Measurements from ENCODE around the gene AMZ1.
"Not testable (repeated sequence)": the region's sequence is repeated elsewhere in the genome, so short reads cannot be mapped to it uniquely, and the experiment has no call there.

The AMZ1 gene

DNA sequence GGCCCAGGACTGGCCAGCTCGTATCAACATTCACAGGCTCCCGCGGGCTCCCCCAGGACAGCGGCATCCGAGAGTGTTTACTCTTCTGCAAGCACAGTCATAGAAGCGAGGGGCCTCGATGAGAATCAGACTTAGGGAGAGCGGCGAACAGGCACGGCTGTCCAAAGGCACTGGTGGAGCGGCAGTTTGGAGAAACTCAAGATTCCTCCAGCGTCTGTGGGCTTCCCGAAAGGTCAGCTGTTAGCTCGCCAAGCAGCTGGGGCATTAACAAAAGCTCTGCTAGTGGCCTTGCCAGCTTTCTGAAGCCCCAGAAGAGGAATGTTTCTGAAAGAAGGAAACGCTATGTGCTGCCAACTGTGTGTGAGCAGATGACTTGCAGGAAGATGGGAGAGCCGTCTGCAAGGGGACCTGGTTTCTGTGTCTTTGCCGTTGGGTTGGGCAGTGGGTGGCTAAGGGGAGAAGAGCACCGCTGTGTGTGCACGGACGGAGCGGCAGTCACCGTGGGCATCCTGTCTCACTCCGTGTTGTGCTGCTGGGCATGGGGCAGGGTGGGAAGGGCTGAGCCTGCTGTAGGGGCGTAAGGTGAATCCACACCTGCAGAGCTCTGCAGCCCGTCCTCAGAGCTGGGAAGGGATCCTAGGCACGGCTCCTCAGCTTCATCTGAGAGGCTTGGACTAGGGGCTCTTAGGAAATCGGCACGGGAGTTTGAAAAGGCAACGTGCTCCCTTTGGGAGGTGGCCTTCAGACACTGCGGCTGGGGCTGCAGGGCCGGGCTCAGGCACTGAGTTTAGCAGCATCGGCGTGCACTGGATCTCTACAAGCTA, 42.1 kb downstream of the AMZ1 start:
- DNase-seq = no peak

DNA sequence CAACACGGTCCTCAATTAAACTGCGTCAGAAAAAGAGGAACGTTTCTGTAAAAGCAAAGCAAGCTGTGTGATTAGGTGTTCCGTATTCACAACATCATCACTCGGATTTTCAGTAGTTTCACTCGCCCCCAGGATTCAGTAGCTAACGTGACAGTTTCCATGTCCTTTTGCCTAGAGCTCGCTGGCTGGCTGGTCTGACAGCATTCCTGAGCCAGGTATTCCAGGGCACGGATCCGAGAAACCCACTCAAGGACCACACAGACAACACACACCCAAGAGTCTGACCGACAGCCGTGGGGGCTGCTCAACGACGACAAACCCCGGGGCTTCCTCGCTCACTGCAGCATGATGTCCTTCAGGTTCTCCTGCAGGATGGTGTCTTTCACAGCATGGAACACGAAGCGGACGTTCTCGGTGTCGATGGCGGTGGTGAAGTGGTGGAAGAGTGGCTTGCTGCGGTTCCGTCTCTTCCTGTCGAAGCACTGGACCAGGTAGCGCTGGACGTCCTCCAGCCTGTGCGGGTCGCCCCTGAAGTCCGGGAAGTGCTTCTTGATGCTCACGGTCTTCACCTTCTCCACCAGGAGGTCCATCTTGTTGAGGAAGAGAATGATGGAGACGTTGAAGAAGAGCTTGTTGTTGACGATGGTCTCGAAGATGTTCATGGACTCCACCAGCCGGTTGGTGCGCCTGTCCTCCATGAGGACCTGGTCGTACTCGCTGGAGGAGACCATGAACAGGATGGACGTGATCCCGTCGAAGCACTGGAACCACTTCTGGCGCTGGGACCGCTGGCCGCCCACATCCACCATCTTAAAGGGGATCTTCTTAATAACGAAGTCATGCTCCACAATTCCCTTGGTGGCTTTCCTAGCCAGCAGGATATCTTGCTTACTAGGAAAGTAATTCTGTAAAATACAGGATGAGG, 43.1 kb downstream of the AMZ1 start:
- no peak for DNase-seq

DNA sequence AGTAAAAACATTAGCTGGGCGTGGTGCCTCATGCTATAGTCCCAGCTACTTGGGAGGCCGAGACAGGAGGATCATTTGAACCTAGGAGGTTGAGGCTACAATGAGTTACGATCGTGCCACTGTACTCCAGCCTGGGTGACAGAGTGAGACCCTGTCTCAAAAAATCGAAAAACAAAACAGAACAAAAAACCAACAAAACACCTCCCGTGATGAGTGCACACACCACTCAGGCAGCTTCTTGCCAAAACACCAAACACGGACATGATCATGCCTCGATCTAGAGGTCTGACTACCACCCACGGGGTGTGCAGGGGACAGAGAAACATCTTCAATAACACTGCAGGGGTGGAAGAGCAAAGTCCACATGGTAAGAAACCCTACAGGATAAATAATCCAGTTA, 44.4 kb downstream of the AMZ1 start:
- DNase-seq = no peak

DNA sequence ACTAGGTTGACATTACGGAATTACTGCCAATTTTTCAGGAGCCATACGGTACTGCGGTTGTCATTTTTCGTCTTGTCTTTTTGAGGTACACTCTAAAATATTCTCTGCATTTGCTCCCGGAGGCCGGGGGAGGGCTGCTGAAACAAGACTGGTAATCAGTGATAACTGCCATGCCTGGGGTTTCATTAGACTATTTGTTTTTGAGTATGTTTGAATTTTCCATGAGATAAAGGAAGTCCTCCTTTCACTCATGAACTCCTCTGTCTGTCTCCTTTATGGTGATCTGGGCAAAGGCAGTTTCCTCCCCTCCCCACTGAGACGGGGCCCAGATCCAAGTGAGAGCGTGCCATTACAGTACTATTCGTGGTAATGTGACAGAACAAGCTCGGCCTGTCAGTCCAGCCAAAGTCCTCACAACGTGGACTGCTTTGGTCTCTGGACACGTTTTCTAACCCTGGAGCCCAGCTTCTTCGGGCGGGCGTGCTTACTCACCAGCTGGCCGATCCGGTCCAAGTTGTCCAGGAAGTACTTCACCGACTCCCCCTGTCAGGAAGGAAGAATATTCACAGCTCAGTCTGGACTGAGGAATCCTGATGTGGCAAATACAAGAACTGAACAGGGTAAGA, 45.1 kb downstream of the AMZ1 start:
- no peak for DNase-seq

DNA sequence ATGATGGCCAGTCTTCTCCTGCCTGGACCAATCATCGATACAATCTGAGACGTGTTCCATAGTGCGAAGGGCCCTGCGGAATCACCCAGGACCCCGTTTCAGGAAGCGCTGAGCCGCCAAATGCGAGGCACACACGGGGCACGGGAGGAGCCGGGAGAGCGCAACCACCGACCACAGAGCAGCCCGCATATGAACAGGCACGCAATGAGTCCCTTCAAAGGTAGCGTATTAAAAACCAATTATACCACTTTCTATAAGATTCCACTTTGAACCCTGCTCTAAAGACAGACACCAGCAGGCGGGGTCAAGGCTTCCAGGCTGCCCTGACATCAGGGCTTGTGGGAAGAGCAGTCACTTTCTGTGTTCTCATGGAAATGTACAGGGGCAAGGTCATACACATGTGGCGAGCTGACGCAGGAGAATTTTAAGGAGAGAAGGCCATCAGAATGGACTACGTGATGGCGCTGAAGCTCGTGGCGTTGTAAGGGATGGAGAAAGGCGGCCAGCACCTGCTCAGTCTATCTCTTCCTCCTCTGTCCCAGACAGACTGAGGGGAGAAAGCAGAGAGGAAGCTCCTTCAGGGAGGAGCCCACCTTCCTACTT, 46.2 kb downstream of the AMZ1 start:
- DNase-seq = no peak

DNA sequence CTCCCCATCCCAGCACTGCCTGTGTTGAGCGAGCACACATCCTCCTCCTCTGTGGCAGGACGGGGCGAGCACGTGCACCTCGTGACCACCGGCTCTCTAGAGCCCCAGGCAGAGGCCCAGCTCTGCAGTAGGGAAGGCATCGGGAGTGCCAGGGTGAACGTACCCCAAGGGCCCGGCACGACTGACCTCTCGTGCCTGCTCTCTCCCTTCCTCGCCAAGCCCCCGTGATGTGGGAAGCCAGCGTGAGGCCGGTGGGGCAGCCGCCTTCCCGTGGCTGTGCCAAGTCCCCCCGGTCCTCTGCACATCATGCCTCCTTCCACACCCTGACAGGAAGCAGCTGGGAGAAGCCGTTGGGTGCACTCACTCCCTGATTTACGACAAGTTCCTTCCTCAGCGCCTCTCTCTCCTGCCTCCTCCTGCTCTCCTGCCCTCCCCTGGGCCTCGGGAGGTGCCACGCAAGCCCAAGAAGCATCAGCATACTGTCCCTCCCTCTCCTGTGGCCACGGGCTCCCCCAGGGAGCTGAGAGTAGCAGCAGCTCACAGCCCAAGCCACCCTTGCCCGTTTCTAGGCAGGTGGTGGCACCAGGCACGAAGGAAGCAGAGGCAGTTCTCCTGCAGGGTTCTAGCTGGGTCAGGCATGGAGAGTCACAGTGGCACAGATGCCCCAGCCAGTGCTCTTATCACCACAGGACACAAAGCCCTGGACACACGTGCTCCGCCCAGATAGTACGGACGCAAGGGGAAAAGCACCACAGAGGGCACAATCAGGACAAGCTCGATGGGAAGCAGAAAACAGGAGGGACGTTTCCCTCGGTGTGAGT, 47.0 kb downstream of the AMZ1 start:
- no peak for DNase-seq

DNA sequence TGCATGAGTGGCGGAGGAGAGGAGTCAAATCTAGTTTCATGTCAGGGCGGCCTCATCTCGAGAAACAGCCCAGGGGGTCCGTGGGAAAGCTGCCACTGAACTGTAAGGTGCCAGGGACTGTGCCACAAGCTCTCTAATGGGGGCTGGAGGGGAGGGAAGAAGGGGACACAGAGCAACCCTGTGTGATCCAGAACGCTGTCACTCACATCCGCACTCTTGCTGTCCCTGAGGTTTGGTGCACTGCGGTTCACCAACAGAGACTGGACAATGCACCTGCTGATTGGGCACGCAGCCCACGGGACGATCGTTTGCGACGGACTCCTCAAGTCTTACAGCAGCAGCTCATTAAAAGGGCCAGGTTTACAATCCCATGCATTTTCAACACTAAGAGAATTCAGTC, 47.7 kb downstream of the AMZ1 start:
- no peak for DNase-seq

DNA sequence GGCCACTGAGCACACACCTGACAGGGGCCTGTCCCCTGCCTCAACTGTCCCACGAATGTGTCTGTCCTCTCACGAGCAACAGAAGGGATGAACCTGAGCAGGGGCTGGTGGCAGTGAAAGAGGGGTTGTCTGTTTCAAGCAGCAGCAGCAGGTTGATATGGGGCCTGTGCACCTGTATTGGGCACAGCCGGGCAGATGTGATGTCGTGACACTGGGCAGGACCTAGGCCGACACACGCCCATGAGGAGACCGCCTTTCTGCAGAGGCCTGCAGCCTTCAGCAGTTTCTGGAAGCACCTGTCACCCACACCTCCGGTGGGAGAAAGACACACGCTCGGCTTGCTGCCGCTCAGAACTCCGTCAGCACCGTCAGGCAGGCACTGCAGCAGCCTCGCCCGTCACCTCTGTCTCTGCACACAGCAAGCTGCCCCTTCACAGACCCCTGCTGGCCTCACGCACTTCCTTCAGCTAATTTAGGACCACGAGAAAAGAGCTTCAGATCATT, 48.5 kb downstream of the AMZ1 start:
- DNase-seq = no peak

DNA sequence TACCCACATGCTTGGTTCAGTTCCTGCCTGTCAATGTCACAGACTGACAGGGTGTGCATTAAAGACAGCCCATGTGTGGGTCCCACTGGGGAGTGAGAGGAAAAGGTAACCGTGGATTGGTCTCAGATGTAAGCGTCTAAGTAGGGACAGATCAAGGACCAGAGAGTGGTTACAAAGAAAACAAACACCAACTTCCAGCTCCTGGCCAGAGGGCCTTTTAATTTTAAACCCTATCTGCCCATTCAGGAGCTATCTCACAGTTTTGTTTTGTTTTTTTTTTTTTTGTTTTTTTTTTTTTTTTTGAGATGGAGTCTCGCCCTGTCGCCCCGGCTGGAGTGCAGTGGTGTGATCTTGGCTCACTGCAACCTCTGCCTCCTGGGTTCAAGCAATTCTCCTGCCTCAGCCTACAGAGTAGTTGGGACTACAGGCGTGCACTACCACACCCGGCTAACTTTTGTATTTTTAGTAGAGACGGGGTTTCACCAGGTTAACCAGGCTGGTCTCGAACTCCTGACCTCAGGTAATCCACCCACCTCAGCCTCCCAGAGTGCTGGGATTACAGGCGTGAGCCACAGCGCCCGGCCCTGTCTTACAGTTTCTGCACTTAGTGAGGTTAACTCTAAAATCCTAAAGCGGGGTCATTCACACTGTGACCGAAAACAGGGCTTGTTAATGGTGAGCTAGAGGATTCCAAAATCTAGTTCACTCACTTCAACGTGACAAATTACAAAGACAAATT, 49.2 kb downstream of the AMZ1 start:
- not testable (repeated sequence) for DNase-seq

DNA sequence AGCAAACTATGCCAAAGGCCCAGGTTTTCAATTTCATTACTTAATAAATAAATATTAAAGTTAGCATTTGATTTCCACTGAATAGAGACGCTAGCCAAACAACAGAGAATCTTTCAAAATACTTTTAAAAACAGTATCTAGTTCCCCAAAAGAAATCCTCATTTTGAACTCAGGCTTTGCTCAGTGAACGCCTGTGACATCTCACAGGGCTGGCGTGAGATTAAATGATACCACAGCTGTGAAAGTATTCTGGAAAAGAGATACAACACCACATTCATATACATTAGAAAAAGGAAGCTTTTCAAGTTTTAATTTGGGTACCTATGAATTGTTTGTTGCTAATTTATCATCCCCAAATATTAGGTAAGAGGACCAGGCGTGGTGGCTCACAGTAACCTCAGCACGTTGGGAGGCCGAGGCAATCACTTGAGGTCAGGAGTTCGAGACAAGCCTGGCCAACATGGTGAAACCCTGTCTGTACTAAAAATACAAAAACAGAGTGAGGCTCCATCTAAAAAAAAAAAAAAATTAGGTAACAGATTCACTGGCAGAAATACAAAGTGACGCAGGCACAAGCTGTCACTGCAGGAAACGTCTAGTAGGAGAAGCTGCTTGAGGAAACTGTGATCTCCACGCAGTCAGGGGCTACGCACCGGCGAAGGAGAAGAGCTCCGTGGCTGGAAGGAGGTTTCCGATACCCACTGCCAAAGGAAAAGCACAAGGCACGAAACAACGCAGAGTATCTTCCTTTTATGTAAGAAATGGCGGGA, 50.0 kb downstream of the AMZ1 start:
- no peak for DNase-seq

DNA sequence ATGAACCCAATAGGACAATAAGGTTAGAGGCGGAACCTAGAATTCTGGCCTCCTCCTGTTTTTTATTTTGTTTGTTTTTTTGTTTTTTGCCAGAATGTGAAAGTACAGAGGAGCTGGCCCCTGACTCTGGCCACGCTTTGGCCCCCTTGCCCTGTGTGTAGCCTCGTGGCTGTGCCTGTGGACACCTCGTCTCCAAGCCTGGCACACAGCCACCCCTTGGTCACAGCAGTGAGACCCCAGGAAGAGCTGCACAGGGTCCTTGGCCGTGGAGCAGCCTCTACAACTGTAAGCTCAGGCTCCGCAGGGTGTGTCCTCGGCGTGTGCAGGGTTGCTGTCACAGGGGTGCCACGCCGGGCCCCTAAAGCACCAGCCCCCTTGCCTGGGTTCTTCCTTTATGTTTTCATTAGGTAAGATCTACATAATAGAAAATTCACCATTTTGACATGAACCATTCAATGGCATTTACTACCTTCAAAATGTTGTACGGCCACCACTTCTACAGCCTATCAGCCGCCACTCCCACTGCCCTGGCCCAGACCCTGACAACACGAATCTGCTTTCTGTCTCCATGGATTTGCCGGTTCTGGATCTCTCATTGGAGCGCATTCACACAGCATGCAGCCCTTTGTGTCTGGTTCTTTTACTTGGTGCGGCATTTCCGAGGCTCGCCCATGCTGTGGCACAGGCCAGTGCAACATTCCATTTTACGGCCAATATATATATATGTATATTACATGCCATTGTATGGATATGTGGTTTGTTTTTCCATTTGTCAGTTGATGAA, 51.0 kb downstream of the AMZ1 start:
- DNase-seq = no peak

DNA sequence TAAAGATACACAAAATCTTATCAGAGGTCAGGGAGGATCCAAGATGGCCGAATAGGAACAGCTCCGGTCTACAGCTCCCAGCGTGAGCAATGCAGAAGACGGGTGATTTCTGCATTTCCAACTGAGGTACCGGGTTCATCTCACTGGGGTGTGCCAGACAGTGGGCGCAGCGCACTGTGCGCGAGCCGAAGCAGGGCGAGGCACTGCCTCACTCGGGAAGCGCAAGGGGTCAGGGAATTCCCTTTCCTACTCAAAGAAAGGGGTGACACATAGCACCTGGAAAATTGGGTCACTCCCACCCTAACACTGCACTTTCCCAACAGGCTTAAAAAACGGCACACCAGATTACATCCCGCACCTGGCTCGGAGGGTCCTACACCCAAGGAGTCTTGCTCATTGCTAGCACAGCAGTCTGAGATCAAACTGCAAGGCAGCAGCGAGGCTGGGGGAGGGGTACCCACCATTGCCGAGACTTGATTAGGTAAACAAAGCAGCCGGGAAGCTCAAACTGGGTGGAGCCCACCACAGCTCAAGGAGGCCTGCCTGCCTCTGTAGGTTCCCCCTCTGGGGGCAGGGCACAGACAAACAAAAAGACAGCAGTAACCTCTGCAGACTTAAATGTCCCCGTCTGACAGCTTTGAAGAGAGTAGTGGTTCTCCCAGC, 55.7 kb downstream of the AMZ1 start:
- DNase-seq = not testable (repeated sequence)

DNA sequence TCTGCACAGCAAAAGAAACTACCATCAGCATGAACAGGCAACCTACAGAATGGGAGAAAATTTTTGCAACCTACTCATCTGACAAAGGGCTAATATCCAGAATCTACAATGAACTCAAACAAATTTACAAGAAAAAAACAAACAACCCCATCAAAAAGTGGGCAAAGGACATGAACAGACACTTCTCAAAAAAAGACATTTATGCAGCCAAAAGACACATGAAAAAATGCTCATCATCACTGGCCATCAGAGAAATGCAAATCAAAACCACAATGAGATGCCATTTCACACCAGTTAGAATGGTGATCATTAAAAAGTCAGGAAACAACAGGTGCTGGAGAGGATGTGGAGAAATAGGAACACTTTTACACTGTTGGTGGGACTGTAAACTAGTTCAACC, 60.7 kb downstream of the AMZ1 start:
- not testable (repeated sequence) for DNase-seq

DNA sequence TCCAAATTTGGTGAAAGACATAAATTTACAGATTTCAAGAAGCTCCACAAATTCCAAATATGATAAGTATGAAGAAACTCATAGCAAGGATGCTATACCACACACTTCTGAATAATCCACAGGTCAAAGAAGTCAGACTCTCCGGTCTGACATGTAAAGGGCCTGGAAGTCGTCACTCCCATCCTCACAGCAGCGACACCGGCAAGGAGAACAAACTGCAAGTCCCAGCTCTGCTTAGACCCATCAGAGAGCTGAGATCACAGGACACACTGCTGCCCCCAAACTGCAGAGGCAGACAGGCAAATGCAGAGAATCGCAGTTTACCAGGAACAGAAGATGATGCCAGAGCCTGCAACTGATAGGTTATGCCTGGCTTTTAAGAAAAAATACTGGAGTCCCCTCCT, 62.0 kb downstream of the AMZ1 start:
- DNase-seq = no peak

DNA sequence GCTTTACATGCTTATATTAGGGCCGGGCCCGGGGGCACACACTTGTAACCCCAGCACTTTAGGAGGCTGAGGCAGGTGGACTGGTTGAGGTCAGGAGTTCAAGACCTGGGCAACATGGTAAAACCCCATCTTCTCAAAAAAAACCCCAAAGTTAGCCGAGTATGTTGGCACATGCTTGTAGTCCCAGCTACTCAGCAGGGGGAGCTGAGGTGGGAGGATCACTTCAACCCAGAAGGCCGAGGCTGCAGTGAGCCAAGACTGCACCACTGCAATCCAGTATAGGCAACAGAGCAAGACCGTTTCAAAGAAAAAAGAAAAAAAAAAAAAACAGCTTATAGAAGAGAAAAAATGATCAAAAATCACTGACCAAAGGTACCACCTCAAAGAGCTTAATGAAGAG, 63.1 kb downstream of the AMZ1 start:
- DNase-seq = no peak

DNA sequence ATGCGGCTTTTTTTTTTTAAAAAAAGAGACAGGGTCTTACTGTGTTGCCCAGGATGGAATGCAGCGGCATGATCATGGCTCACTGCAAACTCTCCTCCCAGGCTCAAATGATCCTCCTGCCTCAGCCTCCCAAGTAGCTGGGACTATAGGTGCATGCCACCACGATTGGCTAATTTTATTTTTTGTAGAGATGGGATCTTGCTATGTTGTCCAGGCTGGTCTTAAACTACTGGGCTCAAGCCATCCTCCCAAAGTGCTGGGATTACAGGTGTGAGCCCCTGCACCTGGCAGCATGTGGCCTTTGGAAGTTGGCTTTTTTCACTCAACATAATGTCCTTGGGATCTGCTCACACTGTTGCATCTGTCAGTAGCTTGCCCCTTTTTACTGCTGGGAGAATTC, 65.1 kb downstream of the AMZ1 start:
- no peak for DNase-seq

DNA sequence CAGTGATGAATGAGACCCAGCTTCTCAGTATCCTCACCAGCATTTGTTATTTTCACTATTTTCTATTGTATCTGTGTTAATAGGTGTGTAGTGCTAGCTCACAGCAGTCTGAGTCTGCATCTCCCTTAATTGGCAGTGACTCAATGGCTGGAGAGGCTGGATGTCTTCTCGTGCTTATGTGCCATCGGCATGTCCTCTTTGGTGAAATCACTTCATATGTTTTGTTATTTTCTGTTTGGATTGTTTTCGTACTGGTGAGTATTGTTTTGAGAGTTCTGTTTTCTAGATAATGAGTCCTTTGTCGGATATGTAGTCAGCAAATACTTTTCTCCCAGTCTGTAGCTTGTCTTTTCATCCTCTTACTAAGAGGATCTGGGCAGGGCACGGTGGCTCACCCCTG, 66.1 kb downstream of the AMZ1 start:
- DNase-seq = no peak

DNA sequence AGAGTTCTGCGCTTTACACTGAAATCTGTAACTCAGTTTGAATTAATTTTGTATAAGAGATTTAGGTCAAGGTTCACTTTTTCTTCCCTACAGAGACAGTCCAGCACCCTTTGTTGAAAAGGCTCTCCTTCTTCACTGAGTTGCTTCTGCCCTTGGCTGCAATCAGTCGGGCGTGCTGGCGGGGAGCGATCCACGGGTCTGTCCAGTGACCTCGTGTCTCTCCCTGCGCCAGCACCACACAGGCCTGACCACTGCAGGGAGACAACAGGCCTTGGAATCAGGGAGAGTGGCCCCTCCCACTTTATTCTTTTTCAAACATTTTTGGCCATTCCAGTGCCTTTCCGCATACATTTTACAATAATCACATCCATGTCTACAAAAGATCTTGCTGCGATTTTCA, 66.9 kb downstream of the AMZ1 start:
- no peak for DNase-seq

DNA sequence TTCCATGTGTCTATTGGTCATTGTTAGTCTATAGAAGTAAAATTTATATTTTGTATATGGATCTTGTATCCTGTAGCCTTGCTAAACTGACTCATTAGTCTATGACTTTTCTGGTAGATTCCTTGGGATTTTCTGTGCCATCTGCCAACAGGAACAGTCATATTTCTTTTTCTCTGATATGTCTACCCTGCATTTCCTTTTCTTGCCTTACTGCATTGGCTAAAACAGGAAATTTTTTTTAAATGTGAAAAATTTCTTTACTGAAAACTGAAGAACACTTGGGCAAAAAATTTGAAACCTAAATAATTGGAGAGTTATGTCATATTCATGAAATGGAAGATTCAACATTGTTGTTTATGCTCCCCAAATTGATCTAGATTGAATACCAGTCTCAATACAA, 67.5 kb downstream of the AMZ1 start:
- DNase-seq = no peak
